HCT116 (cell line): Measurements from ENCODE around the gene ZBTB24. TPM values are rescaled to one million over a fixed set of nuclear protein-coding genes. Genes with fewer than 3 reads are reported as not detected.

Experiments
- ATAC-seq: fragments of 200-7000 bp; cut with Tn5 transposase; 2 replicates; pipeline ENCODE4 v1.9.1; 2020; ENCODE audit warnings: mild to moderate bottlenecking, moderate library complexity
- BruUV-seq: library from RNA; stranded (reverse); fragments of 400-500 nt; replicated peaks from 2 replicates; lab custom pipeline; 2021; lab: Mats Ljungman, UMichigan
- CTCF ChIA-PET: fragments of 300-600 bp; sonication (Branson Sonifier 250); formaldehyde crosslinking; loops from one replicate; lab custom pipeline; 2021; ENCODE audit warnings: antibody characterized with exemption; lab: Charles Lee
- POLR2A ChIA-PET: fragments of 300-600, 350-600 bp; sonication (Branson Sonifier 250); formaldehyde crosslinking; loops from one replicate; lab custom pipeline; 2021; ENCODE audit warnings: antibody characterized with exemption; lab: Charles Lee
- RAD21 ChIA-PET, 2 experiments: fragments of 300-600 bp; sonication (Branson Sonifier 250); formaldehyde crosslinking; loops; one replicate each; lab custom pipeline; 2023; ENCODE audit warnings: low total read pairs in 2 of 2; ENCODE audit not compliant: uncharacterized antibody in 2 of 2, unreplicated experiment in 2 of 2, low non-redundant PET in 1 of 2; lab: Charles Lee
- DNase-seq: peaks from one replicate; pipeline ENCODE4 v3.0.0-alpha.2; 2010; ENCODE audit warnings: low read depth, low spot score
- H2AFZ ChIP-seq: fragments of 200-600 bp; shearing (Covaris generic), sonication (generic); 2 replicates; pipeline ENCODE4 v1.6.1; 2017; ENCODE audit warnings: low read depth, mixed run types, mixed read lengths, antibody characterized with exemption, low read length; ENCODE audit not compliant: poor library complexity, severe bottlenecking
- H3K27ac ChIP-seq: 2 replicates; pipeline ENCODE4 v1.5.1; 2012; ENCODE audit warnings: low read depth, low read length
- H3K27me3 ChIP-seq: fragments of 200-600 bp; sonication (generic); 2 replicates; pipeline ENCODE4 v1.6.1; 2016; ENCODE audit warnings: mixed run types, low read length, mixed read lengths; ENCODE audit not compliant: insufficient read depth
- H3K36me3 ChIP-seq, 2 experiments: fragments of 200-500 bp in 1 of 2; fragments of 200-600 bp in 1 of 2; sonication (Bioruptor generic) in 1 of 2; sonication (generic) in 1 of 2; 2 replicates each; pipeline versions ENCODE4 v1.5.1 to v1.6.1; 2014 to 2016; ENCODE audit warnings: low read length in 2 of 2, inconsistent platforms in 1 of 2, mixed read lengths in 1 of 2, mixed run types in 1 of 2; ENCODE audit not compliant: insufficient read depth in 2 of 2, control insufficient read depth in 1 of 2
- H3K4me1 ChIP-seq, 2 experiments: fragments of 200-600 bp in 1 of 2; sonication (generic) in 1 of 2; 2 replicates each; pipeline versions ENCODE4 v1.5.1 to v1.6.1; 2012 to 2017; ENCODE audit warnings: low read length in 2 of 2, inconsistent platforms in 1 of 2, mild to moderate bottlenecking in 1 of 2, mixed read lengths in 1 of 2, mixed run types in 1 of 2, moderate library complexity in 1 of 2; ENCODE audit not compliant: insufficient read depth in 2 of 2, control insufficient read depth in 1 of 2
- H3K4me2 ChIP-seq: fragments of 200-600 bp; sonication (generic); 2 replicates; pipeline ENCODE4 v1.6.1; 2017; ENCODE audit warnings: mixed run types, low read length, mixed read lengths
- H3K4me3 ChIP-seq, 2 experiments: fragments of 200-600 bp in 1 of 2; sonication (generic) in 1 of 2; replicated peaks in 1 of 2; 2 replicates each; pipeline ENCODE4 v1.5.1; 2011 to 2016; ENCODE audit warnings: low read length in 2 of 2, control low read depth in 1 of 2, low read depth in 1 of 2, mild to moderate bottlenecking in 1 of 2, mixed read lengths in 1 of 2, mixed run types in 1 of 2
- H3K79me2 ChIP-seq: fragments of 200-600 bp; sonication (generic); 2 replicates; pipeline ENCODE4 v1.6.1; 2017; ENCODE audit warnings: mild to moderate bottlenecking, mixed run types, low read length, moderate library complexity, mixed read lengths; ENCODE audit not compliant: insufficient read depth
- H3K9ac ChIP-seq: fragments of 200-600 bp; sonication (generic); 2 replicates; pipeline ENCODE4 v1.6.1; 2016; ENCODE audit warnings: low read length, mixed read lengths
- H3K9me2 ChIP-seq: fragments of 200-600 bp; sonication (generic), shearing (Covaris generic); 2 replicates; pipeline ENCODE4 v1.6.1; 2017; ENCODE audit warnings: mixed run types, mild to moderate bottlenecking, moderate library complexity; ENCODE audit not compliant: insufficient read depth
- H3K9me3 ChIP-seq, 2 experiments: fragments of 200-500 bp in 1 of 2; fragments of 200-600 bp in 1 of 2; sonication (Bioruptor generic) in 1 of 2; sonication (generic) in 1 of 2; 2 replicates each; pipeline ENCODE4 v1.6.1; 2014 to 2017; ENCODE audit warnings: low read length in 2 of 2, mixed read lengths in 2 of 2, inconsistent platforms in 1 of 2, low read depth in 1 of 2, mild to moderate bottlenecking in 1 of 2, mixed run types in 1 of 2, moderate library complexity in 1 of 2; ENCODE audit not compliant: control insufficient read depth in 1 of 2, insufficient read depth in 1 of 2
- H4K20me1 ChIP-seq: fragments of 200-600 bp; sonication (generic), shearing (Covaris generic); 2 replicates; pipeline ENCODE4 v1.6.1; 2017; ENCODE audit warnings: mixed run types, mild to moderate bottlenecking, moderate library complexity; ENCODE audit not compliant: insufficient read depth
- CBX3 ChIP-seq: IDR thresholded peaks from 2 replicates; pipeline ENCODE4 v1.6.1; 2012; ENCODE audit warnings: low read depth
- FOSL1 ChIP-seq: IDR thresholded peaks from 2 replicates; pipeline ENCODE4 v1.6.1; 2012; ENCODE audit warnings: low read depth
- POLR2A ChIP-seq: IDR thresholded peaks from 2 replicates; pipeline ENCODE4 v1.7.0; 2011; ENCODE audit warnings: borderline replicate concordance; ENCODE audit not compliant: insufficient read depth, insufficient read length; ENCODE audit errors: extremely low read depth
- POLR2AphosphoS5 ChIP-seq: IDR thresholded peaks from 2 replicates; pipeline ENCODE4 v1.6.1; 2011; ENCODE audit warnings: mild to moderate bottlenecking, low read depth, low read length, moderate library complexity
- RAD21 ChIP-seq: IDR thresholded peaks from 2 replicates; pipeline ENCODE4 v1.6.1; 2012; ENCODE audit warnings: low read depth, mild to moderate bottlenecking
- YY1 ChIP-seq: IDR thresholded peaks from 2 replicates; pipeline ENCODE4 v1.6.1; 2011; ENCODE audit warnings: low read length, low read depth, moderate library complexity, mild to moderate bottlenecking; ENCODE audit not compliant: insufficient replicate concordance; ENCODE audit errors: extremely low read depth
- ZNF274 ChIP-seq: fragments of 200-500 bp; sonication (Bioruptor generic); IDR thresholded peaks from 2 replicates; pipeline ENCODE4 v1.6.1; 2014; ENCODE audit warnings: mild to moderate bottlenecking, low read depth, low read length, inconsistent platforms
- intact Hi-C: fragments of 100-400 bp; cut with micrococcal nuclease; formaldehyde crosslinking; loops from 2 replicates; pipeline ENCODE4 v1.10.0; 2022
- total RNA-seq: library from RNA; stranded (reverse); gene quantifications from one replicate; pipeline ENCODE4 v1.2.1, GENCODE V29; 2021; ENCODE audit not compliant: unreplicated experiment
- TF ChIP-seq, protein P1 (sequence below): IDR thresholded peaks from 2 replicates; pipeline ENCODE4 v1.6.1; 2012; ENCODE audit warnings: low read depth
- TF ChIP-seq, protein P2 (sequence below), 3 experiments: fragments of 200-600 bp in 1 of 3; sonication (generic) in 1 of 3; IDR thresholded peaks in 2 of 3; conservative IDR thresholded peaks in 1 of 3; 2 replicates each; pipeline ENCODE4 v1.5.1; 2012 to 2017; ENCODE audit warnings: low read depth in 2 of 3, low read length in 2 of 3, antibody characterized with exemption in 1 of 3, borderline replicate concordance in 1 of 3, control low read depth in 1 of 3, mild to moderate bottlenecking in 1 of 3, mixed read lengths in 1 of 3, mixed run types in 1 of 3, moderate library complexity in 1 of 3; ENCODE audit not compliant: insufficient read depth in 1 of 3

The ZBTB24 gene
- total RNA-seq, 1 experiment from 2014 or later = 11.3 TPM

DNA sequence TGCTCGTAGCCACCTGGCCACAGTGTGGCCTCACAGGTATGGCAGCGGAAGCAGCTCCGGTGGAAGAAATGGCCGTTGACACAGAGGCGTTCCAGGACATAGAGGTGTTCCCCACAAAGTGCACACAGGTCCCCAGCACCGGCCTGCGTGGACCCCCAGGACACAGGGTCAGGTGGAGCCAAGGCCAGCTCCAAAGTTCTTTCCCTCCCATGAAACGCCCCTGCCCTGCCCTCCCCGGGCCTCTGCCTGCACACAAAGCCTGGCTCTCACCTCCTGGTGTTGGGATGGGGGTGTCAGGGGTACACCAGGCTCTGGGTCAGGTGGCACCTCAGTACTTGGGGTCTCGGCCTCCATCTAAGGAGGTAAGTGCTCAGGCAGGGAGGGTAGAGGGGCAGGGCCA is 35.9 kb downstream of the ZBTB24 start:
- Histone ChIP-seq H3K4me1 (peaks cover under 1 to 4% of the 10 kb centered on the region in 2 experiments; a peak in 2 of 4 replicates), H3K4me3 (no peak overlapping the region), H3K9me2 (no peaks in the 10 kb centered on the region), H3K36me3 (peaks cover 5 to 6% of the 10 kb centered on the region in 2 experiments; a peak in 2 of 4 replicates), H3K27ac (no peak overlapping the region), H2AFZ (no peak overlapping the region), H3K79me2 (peaks cover 5% of the 10 kb centered on the region; the same call in 1 of the 2 replicates), H3K4me2 (no peak overlapping the region), H3K9me3 (no peaks in the 10 kb centered on the region), H3K27me3 (no peaks in the 10 kb centered on the region), H4K20me1 (no peaks in the 10 kb centered on the region), H3K9ac (no peak overlapping the region)
- ChIA-PET POLR2A (no interaction called here), RAD21 (no interaction called here), CTCF (no interaction called here)
- TF ChIP-seq, protein P1, sequence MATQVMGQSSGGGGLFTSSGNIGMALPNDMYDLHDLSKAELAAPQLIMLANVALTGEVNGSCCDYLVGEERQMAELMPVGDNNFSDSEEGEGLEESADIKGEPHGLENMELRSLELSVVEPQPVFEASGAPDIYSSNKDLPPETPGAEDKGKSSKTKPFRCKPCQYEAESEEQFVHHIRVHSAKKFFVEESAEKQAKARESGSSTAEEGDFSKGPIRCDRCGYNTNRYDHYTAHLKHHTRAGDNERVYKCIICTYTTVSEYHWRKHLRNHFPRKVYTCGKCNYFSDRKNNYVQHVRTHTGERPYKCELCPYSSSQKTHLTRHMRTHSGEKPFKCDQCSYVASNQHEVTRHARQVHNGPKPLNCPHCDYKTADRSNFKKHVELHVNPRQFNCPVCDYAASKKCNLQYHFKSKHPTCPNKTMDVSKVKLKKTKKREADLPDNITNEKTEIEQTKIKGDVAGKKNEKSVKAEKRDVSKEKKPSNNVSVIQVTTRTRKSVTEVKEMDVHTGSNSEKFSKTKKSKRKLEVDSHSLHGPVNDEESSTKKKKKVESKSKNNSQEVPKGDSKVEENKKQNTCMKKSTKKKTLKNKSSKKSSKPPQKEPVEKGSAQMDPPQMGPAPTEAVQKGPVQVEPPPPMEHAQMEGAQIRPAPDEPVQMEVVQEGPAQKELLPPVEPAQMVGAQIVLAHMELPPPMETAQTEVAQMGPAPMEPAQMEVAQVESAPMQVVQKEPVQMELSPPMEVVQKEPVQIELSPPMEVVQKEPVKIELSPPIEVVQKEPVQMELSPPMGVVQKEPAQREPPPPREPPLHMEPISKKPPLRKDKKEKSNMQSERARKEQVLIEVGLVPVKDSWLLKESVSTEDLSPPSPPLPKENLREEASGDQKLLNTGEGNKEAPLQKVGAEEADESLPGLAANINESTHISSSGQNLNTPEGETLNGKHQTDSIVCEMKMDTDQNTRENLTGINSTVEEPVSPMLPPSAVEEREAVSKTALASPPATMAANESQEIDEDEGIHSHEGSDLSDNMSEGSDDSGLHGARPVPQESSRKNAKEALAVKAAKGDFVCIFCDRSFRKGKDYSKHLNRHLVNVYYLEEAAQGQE = no peak
- intact Hi-C loops = no loop called here
- DNase-seq = no peak
- no peak for ATAC-seq
- BruUV-seq = no TSS peak

GRCh38 chr6:109446541-109446940 is 36.5 kb downstream of the ZBTB24 start:
- Histone ChIP-seq H3K4me1 (peaks cover 5 to 10% of the 10 kb centered on the region in 2 experiments; a peak in 3 of 4 replicates), H4K20me1 (no peaks in the 10 kb centered on the region), H3K27ac (no peak overlapping the region), H3K9me2 (no peaks in the 10 kb centered on the region), H3K27me3 (no peaks in the 10 kb centered on the region), H3K9ac (no peak overlapping the region), H2AFZ (no peak overlapping the region), H3K9me3 (no peaks in the 10 kb centered on the region), H3K4me3 (no peak overlapping the region), H3K36me3 (peaks cover 1 to 6% of the 10 kb centered on the region in 2 experiments; a peak in 2 of 4 replicates), H3K79me2 (peaks cover 11% of the 10 kb centered on the region), H3K4me2 (no peak overlapping the region)
- DNase-seq (no peak), ATAC-seq (no peak)
- TF ChIP-seq FOSL1 (no peak), POLR2AphosphoS5 (no peak), YY1 (no peak), RAD21 (no peak), POLR2A (no peak), CBX3 (no peak), ZNF274 (no peak)
- TF ChIP-seq, protein P1 = no peak
- TF ChIP-seq, protein P2, sequence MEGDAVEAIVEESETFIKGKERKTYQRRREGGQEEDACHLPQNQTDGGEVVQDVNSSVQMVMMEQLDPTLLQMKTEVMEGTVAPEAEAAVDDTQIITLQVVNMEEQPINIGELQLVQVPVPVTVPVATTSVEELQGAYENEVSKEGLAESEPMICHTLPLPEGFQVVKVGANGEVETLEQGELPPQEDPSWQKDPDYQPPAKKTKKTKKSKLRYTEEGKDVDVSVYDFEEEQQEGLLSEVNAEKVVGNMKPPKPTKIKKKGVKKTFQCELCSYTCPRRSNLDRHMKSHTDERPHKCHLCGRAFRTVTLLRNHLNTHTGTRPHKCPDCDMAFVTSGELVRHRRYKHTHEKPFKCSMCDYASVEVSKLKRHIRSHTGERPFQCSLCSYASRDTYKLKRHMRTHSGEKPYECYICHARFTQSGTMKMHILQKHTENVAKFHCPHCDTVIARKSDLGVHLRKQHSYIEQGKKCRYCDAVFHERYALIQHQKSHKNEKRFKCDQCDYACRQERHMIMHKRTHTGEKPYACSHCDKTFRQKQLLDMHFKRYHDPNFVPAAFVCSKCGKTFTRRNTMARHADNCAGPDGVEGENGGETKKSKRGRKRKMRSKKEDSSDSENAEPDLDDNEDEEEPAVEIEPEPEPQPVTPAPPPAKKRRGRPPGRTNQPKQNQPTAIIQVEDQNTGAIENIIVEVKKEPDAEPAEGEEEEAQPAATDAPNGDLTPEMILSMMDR (IDR thresholded peaks at IDR 0.05 in 2 of 3, conservative IDR thresholded peaks at IDR 0.05 in 1 of 3; ENCODE audit: borderline replicate concordance in 1 of 3, insufficient read depth in 1 of 3, low read depth in 2 of 3, low read length in 2 of 3) = no peak
- RAD21 ChIA-PET = no interaction called here
- BruUV-seq = no TSS peak
- intact Hi-C loops = no loop called here
- CTCF ChIA-PET = no interaction called here
- POLR2A ChIA-PET = no interaction called here
